ENCODE data around the gene GRIA1.
A peak's percentile ranks its signal among the peaks of the same experiment; 100 is the strongest.

The GRIA1 gene

DNA sequence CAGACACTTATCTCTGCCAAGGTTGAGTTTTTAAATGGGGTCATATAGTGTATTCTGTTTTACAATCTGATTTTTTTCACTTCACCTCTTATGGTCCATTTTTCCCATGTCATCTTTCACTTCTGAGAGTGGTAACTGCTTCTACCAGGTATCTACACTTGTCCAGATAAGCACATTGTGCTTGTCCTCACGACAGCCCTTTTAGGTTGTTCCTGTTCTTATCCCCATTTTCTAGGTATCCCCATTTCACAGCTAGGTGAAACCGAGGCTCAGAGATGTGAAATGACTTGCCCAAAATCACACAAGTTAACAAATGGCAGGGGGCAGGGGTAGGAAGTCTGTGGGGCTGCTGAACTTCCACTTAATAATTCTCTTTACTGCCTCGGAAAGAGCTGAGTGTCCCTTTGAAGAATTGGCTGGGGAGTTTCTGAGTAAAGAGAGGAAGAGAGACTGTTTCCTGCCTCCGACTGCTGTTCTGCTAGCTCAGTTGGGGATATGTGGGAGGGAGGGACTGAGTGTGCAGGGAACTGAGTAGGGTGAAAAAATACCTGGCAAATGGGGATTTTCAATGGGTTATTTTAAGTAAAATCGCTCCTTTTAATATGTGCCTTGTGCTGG is 255.4 kb downstream of the GRIA1 start:
- DNase-seq: no peak

DNA sequence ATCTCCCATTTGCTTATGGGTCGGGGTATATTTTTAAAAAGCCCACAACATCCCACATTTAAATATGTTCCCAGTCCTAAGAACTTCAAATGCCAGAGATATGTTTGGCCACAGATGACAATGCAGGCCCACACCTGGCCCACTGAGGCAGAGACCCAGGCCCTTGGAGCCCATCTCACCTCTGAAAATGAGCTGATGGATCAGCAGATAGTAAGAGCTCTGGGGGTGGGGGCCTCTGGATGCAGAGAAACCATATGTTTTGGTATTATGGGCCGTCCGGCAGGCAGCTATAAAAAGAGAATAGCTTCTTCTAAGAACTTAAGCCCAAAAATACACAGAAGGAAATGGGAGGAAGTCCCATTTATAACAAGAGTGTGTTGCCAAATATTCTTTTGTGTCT is 256.0 kb downstream of the GRIA1 start:
- DNase-seq: no peak

DNA sequence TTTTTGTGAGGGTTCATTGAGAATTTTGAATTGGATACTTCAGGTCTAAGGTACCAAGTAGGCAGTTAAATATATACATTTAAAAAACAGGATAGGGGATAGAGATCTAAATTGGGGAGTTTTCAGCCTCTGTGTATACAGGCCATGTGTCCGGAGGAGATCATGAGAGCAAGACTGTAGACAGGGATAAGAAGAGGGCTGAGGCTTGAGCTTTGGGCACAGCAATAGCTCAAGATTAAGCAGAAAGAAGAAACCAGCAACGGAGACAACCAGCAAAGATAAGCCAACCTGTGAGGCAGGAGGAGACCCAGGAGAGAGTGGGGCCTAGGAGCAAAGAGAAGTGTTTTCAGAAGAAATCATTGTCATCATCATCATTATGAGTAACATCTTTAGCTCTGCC is 258.4 kb downstream of the GRIA1 start:
- no peak for DNase-seq

DNA sequence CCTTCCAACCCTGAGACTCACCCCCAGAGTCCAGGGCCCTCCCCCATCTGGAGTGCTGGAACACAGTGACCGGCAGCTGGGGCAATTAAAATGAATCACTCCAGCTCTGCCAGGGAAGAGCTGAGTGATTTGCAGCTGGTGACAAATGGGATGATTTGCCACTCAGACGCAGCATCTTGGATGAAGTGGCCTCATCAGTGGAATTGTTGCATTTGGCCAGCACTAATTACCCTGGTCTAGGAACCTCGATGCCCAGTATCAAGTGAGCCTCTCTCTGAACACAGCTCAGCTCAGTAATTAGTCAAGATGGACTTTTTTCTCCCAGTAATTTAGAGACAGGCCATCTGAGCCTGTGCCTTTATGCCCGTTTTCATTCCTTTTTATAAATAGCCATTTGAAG is 259.5 kb downstream of the GRIA1 start:
- DNase-seq: peak; percentile 54

DNA sequence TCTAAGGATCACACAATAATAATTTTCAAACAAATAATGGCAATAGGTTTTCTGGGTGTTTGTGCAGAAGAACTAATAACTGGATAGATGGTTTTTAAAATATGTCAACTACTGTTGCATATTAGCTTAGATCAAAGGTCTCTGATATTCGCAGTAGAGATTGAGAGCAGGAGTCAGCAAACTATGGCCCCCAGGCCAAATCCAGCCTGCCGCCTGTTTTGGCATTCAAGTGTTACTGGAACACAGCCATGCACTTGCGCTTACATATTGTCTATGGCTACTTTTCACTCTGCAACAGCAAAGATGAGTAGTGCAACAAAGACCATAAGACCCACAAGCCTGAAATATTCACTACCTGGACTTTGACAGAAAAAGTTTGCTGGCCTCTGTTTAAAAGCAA is 260.8 kb downstream of the GRIA1 start:
- no peak for DNase-seq

DNA sequence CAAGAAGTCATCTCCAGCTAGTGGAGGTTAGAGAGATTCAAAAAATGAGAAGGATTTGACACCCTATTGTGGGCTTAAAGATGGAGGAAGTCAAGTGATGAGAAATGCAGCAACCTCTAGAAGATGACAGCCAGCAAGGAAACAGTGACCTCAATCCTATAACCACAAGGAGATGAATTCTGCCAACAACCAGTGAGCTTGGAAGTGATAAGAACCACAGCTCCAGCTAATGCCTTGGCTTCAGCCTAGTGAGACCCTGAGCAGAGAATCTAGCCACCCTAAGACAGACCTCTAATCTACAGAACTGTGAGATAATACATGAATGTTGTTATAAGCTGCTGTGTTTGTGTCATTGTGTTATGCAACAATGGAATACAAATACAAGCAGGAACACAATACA is 262.4 kb downstream of the GRIA1 start:
- DNase-seq: no peak

DNA sequence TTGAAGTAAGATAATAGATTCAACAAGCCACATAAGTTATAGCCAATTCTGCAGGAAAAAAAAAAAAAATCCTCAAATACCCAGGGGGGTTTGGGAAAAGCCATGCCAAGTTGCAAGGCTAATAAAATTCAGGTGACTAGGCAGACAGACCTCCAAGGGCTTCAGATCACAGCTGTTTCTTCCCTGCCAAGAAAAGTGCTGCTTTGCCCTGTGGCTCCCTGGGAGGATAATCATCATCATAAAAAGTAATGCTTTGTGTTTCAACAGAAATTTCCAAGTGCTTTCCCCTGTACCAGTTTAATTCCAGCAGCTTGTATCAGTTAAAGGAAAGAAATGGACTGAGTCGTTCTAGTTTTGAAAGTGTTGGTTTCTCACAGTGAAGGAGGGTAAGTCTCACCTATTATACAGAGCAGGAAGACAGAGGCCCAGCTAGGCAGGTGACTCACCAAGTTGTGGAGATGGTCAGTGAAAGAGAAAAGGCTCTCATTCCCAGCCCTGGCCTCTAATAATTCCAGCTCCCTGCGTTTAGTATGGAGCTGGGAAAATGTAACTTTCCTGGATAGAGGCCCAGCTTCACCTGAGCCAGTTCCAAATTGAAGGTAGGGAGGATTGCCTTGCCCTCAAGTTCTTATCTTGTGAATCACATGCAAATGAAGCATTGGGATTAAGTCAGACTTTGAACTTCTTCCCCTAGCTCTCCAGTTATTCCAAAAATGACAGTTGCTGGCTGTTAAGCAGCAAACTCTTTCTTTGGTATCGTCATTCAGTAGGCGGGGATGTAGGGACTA is 263.4 kb downstream of the GRIA1 start:
- DNase-seq: no peak

DNA sequence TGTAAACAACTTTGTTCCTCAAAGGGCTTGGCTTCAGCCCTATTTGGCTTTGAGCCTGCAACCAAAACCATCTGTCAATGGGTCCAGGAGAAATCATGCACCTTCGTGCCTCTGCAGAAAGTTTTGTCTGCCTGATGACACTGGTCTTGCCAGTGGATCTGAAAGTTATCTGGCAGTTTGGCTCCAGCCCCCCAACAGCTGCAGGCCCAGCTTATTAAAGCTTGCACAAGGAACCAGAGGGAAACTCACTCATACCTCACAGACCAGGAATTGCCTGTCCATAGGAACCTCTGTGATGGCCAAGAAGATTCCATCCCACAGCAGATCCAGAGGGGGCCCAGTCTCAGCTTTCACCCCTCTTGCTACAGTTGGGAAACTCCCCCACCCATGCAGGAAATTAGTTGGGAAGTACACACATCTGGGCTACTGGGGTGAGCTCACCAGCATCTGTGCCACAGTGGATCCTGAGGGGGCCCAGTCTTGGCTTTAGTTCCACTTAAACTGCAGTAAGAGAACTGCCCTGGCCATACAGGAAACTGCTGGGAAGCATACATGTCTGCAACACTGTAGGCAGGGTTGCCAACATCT is 265.5 kb downstream of the GRIA1 start:
- no peak for DNase-seq

DNA sequence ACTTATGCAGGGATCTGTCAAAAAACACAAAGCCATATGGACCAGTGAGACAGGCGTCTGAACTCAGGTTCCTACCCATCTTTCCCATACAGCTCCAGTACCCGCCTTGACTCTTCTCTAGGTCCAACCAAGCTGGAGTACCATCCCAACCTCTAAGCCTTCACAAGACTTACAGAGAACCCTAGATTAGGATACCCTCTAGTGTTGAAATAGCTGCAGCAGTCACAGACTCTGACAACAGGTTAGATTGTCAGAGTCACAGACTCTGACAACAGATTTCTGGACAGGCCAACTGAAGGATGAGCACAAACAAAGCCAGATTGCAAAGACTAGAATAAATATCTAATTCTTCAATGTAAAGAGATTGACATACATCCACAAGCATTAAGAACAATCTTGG is 266.1 kb downstream of the GRIA1 start:
- no peak for DNase-seq

DNA sequence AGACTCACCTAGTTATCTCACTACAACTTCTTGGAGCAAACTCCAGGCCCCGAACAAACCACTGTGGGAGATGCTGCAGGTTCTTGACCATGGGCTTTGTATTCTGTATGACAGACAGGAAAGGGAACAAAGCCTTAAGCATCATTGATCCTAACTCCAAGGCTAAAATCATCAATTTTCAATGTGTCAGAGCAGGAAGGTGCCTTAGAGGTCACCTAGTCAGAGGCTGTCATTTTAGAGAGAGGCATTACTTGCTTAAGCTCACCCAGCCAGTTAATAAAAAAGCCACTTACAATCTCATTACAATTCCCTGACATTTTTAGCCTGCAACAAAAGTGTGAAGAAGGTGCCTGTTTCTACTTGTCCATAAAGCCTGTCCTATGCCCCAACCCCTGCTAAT is 275.5 kb downstream of the GRIA1 start:
- peak; percentile 11 for DNase-seq

DNA sequence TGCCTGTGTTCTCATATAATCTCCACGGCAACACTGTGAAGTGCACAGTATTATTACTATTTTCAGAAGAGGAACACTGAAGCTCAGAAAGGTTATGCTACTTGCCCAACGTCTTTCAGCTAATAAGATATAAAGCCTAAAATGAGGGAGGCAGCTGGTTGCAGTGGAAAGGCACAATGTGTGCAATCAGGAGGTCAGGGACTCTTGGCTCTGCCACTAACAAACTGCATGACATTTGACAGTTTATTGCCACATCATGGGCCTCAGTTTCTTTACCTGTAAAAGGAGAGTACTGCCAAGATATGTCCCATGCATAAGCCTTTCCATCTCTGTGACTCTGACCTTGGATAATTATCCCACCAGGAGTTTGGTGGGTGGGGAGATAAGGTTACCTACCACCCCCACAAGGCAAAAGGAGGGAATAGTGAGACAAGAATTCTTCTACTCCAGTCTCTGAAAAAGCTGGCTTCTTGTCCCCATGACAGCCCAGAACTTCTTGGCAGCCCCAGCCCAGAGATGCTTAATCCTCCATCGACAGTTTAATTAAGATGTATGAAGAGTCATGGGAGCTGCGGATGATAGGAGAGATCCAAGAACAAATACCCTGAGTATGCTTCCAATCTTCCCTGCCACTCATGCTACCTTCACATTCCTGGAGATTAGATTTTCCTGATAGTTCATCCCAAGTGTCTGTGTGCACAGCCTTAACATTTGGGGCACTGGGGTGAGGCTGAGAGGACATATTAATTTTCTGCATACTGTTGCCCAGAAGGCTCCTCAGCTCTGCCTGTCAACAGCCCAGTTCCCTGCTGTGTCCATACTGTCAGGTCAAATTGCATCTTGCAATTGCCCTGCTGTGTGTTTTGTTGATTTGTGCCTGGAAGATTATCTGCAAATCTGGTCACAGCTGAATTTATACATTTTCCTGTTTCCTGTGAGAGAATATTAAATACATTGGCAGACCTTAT is 277.0 kb downstream of the GRIA1 start:
- peak; percentile 15 for DNase-seq

DNA sequence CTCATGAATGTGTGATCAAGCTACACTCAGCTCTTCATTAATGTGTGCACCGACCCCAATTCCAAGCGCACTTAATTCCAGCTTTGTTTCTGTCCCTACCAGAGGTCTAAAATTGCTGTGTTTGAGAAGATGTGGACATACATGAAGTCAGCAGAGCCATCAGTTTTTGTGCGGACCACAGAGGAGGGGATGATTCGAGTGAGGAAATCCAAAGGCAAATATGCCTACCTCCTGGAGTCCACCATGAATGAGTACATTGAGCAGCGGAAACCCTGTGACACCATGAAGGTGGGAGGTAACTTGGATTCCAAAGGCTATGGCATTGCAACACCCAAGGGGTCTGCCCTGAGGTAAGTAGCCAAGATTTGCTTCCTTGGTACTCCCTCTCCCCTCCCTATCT is 279.6 kb downstream of the GRIA1 start:
- no peak for DNase-seq

DNA sequence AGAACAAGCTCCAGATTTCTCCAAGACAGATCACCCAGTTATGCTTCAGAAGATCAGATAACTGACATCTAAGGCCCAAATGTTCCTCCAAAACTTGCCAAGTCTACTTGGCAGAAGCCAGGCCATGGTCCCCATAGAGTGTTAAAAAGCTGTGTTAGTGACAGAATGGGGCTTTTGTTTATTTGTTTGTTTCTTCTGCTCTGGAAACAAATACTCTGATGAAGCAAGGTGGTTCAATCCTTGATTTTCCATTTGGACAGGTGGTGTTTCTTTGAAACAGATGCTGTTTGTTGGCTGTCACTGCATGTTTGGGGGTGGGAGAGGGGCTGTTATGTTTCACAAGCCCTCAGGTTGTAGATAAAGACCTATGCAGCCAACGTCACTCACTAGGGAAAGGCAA is 284.2 kb downstream of the GRIA1 start:
- no peak for DNase-seq

DNA sequence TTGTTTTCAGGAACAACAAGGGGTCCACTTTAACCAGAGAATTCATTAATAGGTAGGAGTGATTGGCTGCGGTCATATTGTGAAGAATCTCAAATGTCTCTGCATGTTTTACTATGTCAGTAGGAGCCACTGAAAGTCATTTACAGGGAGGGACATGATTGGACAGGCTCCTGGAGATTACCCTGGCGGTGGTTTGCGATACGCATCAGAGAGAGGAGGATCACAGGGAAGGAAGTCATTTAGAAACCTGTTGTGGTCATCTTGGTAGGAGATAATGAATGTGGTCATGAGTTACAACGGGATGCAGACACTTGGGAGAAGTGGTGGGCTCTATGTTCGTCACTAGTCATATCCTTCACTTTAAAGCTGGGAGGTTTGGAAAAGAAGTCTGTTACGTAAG is 285.5 kb downstream of the GRIA1 start:
- DNase-seq: no peak

DNA sequence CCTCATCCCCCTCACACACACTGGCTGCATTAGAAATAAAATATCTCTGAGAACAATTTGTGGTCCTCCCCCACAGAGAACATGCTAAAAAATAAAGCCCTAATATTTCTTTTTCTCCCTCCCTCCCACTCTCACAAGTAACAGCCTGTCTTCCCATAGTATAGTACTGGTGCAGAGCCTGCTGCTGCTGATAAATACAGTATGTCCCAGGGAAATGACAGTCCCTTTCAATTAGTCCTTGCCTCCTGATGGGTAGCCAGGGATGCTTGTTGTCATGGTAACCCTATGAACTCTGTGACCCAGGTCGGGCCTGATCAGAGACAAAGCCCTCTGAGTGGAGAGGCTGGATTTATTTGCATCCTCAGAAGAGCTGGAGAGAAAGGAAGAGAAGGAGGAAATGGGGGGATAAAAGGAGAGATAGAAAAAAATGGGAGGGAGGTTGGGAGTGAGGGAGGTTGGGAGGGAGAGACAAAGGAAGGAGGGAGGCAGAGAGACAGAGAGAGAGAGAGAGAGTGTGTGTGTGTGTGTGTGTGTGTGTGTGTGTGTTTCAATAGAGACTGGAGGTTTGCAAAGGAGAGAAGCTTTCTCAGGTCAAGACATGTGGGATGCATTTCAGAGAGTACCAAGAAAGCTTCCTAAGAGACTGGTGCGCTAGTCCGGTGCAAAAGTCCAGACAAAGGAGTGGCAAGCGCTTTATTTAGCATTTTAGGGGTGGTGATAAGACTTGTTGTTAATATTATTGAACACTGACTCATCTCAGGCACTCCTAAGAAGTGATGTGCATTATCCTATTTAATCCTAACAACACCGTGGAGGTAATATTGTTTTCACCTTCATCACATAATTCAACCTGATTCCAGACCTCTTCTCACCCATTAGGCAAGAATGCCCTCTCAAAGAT is 287.5 kb downstream of the GRIA1 start:
- no peak for DNase-seq

DNA sequence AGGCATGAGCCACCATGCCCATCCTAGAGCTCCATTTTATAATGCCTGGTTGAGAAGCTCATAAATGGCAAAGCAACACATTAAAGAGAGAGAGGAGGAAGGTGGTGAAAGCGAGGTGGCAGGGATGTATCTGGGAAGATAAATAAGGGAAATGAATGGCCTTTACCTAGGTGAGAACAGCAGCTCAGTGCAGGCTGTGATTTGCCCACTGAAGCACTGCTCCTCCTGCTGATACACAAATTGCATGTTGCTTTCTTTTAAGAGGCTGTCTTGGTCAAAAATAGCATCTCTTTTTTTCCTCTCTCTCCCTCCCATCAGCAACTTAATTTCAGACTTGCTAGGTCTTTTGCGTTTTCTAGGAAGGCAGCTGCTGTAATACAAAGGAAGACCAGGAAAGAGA is 289.4 kb downstream of the GRIA1 start:
- no peak for DNase-seq

DNA sequence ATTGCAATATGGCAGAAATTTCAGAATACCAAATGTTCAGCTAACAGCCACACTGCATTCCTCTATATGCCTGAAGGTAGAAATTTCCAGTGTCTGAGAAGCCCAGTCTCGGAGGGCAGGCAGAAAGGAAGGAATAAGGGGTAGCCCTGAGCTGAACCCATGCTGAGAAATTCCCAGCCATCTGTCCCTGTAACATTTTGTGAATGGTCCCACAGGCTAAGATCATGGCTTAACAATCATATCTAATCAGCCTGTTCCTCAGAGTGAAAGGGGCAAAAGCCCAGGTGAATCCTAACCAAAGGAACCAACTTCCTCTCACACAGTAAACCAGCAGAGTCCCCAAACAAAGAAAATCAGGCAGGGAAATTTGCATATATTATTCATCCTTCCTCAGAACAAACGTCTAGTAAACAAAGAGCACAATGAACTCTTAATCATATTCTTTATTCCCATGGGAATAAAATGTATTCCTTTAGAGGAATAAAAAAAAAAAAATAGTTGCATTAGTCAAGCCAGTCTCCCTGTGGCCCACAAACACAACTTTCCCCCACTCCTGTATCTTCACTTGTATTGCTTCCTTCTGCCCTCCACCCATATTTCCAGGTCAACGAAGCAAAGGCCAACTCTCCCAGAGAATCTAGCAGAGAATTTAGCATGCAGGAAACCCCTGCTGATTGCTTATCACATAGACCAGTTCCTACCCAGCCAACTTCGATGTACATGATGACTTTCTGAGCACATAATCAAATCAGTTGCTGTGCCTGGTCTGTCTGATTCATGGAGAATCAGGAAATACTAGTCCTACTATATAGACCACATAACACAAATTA is 290.6 kb downstream of the GRIA1 start:
- DNase-seq: peak; percentile 14

DNA sequence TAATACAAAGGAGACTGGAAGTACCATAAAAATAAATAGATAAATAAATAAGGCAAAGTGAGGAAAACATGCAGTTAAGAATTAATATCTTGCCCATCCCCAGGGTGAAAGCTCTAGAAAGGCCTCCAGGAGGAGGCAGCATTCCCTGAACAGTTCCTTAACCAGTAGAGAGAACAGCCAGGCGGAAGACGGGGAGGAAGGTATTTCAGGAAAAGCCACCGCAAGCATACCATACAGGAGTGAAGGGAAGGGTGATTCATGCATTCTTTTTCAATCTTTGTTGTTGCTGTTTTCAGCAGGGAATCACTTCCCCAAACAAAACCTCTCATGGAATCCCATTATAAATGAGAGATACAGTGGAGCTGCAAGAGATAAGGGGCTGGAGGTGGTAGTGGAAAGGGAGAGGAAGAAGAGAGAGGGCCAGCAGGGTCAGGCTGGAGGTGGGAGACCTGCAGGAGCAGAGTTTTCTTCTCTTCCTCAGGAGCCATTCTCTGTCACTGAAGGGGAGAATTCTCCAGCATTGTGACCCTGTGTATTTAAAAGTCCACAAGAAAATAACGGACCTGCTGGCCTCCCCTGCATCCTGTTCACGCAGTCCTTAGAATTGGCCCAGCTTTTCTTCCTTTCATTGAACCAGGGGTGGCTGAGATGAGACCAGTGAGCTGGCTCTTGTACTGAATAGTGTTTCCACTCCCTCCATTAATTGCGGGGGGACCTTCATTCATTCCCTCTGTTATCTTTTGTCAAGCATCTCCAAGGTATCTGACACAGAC is 292.3 kb downstream of the GRIA1 start:
- no peak for DNase-seq

DNA sequence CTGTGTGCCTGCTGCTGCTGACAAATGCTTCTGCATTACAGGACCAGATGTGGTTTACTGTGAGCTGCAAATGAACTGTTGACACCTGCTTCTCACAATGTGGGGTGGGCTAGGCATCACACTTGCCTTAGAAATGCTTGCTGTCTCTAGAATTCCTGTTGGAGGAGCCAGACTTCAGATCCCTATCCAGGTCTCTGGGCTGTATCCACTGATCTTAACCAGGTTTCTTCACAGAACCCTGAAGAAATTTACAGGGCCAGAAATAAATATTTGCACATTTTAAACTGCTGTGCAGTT is 292.8 kb downstream of the GRIA1 start:
- DNase-seq: no peak

DNA sequence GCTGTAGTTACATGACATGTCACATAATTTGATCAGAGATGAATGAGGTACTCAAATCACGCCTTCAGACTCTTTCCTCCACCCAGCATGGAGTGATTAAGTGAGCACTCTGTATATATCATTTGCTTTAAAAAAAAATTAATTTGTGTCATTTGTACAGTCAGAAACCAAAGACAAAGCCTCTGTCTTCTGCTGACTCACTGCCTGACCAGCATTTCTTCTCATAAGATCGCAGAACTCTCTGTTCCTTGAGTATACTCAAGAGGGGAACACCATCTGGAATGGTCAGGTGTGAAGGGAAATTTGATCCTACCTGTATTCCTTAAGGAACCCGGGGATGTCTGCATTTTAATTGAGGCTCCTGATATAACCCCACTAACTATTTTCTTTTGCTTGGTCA is 293.8 kb downstream of the GRIA1 start:
- no peak for DNase-seq

DNA sequence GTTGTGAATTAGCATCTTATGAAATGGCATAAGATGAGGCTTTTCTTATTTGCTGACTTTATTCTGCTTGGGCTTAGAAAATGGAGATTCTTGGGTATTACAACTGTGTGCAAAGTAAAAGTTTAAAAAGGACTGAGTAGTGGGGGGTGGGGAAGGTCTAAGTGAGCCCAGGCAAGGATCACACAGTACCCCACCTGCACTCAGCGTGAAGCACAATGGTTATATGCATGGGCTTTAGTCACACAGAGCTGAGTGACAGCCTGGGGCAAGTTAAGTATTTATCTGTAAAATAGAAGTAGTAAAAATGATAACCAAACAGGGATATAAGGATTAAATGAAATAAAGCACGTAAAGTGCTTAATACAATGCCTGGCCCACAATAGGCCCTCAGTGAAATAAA is 300.9 kb downstream of the GRIA1 start:
- no peak for DNase-seq

All from NCI-H82 (cell line).